GM20431 (cell line): ENCODE measurements around the gene UTS2R.

Experiments used
- in situ Hi-C: fragments of 300-500 bp; cut with MseI, MboI; formaldehyde crosslinking; loops from one replicate; pipeline ENCODE4 v1.15.0; 2020; ENCODE audit warnings: low sequenced_read_pairs; ENCODE audit not compliant: unreplicated experiment

UTS2R gene

DNA sequence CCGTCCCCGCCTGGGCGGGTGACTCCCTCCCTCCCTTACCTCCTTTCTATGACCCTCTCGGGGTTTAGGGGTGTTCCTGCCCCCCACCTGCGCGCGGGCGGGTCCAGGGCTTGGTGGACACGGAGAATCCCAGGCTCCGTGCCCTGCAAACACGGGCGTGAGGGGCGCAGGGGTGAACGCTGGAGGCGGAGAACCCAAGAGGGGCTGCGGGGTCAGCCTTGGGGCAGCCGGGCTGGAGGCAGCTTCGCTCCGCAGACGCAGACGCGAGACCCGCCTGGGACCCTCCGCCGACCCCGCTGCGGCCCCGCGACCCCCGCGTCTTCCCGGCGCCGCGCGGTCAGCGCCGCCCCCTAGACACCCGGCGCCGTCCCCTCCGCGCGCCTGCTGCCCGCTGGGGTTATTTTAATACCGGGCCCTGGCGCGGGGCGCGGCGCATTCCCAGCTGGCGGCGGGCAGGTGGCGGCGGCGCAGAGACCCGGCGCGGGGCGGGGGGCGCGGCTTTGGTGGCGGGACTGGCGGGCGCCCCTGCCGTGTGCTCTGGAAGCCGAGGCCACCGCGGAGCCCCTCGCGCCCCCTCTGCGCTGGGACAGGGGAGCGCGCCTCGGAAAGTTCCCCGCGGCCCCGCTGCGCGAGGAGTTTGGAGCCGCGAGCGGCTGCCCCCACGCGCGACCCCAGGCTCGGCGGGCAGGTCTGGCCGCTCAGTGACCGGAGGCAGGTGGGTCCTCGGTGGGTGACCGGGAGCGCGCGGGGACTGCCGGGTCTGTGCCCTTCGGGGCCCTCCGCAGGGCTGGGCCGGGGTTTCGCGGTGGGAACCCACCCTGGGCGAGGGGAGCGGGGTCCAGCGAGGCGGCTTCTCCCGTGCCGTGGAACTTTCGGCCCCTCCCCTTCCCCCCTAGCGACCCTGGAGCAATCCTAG is at the start of gene UTS2R:
TSS of gene UTS2R (plus strand) at position 433 of the 916 bp plus-strand sequence. CDS start 2,560 bp downstream, outside the sequence.
- in situ Hi-C loops = no loop called here

DNA sequence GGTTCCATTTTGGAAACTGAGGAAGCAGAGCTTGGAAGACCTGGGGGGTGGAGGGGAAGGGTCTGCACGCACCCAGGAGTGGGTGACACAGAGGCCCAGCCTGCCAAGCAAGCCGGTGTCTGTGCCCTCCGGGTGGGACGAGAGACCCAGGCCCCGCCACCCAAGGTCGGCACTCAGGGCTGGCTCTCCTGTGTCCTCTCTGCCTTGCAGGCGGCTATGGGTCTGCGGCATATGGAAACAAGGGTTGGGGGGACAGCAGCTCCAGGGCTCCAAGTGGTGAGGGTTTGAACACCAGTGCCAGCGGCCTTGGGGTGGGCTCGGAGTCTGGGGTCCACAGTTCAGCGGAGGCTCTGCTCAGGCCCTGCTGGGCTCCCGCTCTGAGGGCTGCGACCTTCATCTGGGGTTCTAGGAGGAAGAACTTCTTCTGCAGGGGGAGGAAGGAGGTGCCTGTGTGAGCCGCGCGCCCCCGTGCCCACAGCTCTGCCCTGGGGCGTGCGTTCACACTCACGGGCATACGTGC is 49.6 kb upstream of the UTS2R start:
- in situ Hi-C loops = no loop called here

DNA sequence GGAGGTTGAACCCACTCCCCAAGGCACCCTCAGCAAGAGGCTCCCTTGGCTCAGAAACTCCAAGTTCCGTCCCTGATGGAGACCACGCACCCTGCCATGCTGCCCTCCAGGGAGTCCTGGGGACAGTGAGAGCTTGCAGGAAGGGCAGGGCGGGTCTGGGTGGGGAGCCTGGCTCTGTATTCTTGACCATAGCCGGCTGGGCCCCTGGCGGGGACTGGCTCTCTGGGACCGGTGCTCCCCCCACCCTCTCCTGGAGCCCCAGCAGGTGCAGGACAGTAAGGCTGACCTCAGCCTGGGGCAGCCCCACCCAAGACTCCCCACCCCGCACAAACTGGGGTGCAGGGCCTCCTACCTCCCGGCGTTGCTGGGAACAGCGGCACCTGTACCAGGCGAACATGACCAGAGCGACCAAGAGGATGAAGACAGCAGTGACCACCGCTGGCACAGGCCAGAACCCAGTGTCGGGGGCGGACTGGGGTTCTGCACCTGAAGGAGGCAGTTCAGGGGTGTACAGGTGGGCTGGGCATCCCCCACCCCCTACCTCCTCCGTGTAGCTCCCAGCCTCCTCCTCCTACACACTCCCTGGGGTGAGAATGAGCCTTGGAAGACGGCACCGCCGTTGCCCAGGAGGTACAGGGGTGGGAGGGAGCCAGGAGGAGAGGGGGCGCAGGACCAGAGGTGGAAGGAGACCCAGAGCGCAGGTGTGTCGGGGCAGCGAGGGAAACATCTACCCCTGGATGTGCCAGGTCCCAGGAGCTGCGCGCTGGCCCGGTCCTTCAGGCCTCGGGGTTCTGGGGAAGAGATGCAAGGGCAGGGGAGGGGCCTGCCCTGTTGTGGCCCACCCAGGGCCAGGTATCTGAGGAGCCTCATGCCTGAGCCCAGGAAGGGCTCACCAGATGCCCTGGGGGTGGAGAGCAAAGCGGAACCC is 48.8 kb upstream of the UTS2R start:
- in situ Hi-C loops = no loop called here

DNA sequence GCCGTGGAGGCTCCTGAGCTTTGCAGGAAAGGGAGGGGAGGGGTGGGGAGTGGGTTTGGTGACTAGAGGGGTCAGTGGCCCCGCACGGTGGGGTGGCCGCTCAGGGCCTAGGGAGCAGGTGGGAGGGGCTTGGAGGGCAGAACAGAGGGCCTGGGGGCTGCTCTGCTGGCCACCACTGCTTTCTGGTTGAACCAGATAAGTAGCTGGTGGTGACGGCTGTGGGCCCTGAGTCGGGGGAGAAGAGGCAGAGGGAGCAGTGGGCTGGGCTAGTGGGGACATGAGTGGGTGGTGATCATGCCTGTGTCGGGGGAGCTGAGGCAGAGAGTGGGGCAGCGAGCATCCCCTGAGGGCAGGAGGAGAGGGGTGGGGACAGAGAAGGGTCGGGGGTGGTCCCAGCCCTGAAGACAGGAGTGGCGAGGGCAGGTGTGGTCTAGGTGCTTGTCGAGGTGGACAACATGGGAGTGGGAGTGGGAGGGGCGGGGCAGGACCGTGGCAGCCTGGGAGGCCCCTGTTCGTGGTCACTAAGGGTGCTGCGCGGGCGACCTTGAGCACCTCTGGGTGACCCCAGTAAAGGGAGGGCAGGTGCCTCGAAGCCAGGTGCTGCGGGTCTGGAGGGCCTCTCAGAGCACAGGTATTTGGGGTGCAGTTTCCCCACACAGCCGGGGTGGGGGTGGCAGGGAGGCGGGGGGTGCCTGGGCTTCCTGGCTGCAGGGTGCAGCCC is 47.9 kb upstream of the UTS2R start:
- in situ Hi-C loops = no loop called here

DNA sequence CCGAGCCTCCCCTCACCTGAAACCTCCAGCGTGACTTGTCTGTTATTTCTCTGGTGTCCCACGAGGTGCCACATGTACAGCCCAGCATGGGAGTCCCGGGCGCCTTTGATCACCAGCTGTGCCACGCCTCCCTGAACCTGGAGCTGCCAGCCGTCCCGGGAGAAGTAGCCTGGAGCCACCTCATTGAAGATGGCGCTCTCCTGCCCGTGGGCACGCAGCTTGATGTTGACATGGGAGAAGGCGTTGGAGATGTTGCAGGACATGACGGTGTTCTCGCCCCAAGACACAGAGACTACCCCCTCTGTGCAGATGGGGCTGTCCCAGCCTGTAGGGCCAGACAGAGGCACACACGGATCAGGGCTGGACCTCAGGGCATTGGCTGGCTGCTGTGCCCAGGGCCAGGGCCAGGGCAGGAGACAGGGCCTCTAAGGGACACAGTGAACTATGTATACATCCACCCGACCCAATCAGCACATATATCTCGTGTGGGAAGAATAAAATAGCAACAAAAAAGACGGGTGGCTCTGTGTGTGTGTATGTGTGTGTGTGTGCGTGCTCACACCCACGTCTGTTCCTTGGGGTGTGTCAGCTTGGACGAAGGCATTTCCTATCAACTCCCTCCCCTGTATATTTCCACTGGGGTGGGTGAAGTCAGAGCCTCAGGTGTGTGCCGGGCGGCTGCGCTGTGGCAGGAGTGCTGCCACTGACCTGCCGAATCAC is 46.8 kb upstream of the UTS2R start:
- in situ Hi-C loops = no loop called here

DNA sequence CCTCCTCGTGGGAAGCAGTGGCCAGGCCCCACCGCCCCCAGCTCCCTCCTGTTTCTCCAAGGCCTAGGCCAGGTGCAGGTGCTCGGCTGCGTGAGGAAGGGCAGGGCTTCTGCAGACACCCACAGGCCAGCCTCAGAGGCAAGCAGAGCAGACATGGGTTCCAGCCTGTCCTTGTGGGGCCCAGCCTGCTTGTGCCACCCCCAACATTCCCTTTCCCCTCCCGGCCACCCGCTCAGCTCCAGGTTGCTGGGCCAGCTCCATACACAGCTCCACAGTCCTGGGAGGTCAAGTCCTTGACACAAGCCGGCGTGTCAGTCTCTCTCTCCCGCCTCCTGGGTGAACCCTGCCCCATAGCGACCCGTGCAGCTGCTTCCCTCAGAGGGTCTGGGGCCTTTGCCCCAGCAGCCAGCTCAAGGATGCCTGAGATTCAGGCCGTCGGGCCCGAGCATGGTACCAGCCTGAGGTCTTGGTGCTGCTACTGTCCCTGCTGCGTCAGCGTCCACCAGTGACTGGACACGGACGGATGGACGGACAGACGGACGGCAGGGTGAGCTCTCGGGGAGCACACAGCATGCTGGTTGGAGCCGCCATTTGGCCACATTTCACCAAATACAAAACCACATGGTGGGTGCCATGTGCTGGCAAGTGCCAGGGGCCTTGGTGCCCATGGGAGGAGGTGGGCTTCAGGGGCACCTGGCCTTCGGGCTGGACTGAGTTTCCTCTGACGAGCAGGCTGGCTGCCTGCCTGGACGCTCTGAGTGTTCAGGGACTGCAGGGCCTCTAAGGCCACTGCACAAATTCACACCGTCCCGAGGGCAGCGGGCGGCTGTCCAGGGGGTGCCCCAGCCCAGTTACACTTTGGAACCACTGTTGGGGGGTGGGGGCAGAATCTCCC is 46.0 kb upstream of the UTS2R start:
- in situ Hi-C loops = no loop called here

DNA sequence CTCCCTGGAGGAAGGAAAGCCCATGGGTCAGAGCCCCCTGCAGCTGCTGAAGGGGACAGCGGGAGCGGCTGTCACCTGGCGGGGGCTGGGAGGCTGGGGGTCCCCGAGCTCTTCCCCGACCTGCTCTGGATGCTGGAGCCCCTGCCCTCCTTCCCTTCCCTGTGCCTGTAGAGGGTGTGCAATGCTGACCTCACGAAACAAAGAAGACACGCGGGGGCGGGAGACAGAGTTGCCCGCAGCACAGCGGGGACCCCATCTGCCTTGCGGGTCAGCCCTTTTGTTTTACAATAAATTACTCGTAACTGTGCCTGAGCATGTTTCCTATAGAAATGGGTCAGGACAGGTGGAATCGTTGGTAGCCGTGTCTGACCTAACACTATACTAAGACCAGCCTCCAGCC is 44.3 kb upstream of the UTS2R start:
- in situ Hi-C loops = no loop called here

DNA sequence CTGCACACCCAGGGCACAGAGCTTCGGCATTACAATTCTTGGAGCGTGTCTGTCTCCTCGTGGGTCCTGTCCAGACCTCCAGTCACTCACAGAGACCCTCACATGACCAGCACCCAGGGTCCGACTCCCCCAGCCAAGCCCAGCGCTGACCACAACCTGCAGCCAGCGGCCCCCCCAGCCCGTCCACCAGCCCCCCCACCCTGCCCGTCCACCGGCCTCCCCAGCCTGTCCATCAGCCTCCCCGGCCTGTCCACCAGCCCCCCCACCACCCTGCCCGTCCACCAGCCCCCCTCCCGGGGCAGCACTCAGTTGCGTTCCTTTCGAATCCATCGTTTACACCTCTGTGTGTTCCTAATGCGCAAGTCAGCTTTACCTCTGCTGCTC is 43.8 kb upstream of the UTS2R start:
- in situ Hi-C loops = no loop called here

DNA sequence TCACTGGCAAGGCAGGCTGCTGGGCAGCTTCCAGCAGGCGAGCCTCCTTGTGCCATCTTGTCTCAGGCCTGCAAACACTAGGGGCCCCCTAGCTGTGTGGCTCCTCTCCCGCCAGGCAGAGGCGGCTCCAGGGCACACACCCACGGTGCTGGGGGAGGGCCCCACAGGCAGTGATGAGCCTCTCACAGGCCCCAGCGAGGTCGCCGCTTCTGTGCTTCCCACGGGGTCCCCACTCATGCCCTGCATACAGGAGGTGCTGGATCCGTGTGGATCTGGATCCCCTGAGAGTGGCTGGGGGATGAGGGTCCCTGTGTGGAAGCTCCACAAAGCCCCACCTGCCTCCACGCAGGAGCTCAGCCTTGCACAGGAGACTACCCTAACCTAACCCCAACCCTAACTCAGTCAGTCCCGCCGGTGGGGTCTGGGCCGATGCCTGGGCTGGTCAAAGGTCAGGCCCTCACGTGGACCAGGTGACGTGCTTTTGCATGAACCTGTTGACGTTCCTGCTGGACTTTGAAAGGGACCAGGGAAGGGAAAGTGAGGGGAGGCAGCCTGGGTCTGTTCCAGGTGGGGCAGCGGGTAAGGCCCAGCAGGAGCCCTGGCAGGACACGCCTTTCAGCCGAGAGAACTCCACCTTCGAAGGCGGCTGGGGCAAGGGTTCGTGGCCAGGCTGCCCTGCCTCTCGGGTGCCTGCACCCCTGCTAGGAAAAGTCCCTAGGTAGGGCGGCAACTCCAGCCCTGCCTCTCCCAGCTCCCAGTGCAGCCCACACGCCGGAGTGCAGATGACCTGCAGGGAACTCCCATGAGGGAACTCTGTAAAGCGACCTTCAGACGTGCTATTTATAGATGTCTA is 43.2 kb upstream of the UTS2R start:
- in situ Hi-C loops = no loop called here

DNA sequence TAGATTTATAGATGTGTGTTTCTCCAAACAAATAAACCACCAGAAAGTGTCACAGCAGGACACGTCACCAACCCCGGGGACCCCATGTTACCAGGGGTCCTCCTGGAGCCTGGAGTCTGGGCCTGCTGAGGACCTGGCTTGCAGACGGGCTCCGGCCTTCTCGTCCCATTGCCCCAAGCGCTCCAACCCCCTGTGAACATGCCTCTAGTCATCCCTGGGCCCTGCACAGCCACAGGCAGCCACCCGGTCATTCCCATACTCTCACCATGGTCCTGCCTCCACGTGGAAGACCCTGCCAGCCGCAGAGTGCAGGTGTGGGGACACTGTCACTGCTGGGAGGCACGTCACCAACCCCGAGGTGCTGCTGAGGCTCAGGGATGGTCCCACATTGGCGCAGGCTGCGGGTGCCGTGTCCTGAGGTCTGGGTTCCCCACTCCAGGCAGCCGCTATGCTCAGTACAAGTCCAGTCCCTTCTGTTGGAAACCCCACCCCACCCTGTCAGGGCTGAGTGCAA is 42.5 kb upstream of the UTS2R start:
- in situ Hi-C loops = no loop called here

DNA sequence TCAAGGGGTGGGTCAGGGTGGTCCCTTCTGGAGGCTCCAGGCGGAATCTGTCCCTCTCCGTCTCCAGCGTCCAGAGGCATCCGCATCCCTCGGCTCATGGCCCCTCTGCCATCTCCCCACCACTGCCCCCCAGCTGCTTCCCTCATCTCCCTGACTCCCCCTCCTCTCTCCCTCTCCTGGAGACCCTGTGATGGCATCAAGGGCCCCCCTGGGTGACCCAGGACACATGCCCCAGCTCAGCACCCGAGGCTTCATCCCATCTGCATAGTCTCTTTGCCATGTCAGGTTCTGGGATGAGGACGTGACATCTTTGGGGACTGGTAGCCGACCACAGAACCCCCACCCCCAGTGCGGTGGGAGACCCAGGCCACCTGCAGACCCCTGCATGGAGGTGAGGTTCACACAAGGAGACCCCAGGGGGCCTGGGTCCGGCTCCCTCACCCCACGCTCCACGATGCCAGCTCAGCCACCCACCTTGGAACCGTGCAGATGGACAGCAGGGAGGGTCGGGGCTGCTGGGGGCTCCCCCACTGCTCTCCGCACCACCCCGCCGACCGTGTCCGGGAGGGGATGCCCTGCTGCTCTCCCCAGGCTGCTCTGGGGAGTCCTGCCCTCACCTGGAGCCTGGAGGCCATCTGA is 41.8 kb upstream of the UTS2R start:
- in situ Hi-C loops = no loop called here

DNA sequence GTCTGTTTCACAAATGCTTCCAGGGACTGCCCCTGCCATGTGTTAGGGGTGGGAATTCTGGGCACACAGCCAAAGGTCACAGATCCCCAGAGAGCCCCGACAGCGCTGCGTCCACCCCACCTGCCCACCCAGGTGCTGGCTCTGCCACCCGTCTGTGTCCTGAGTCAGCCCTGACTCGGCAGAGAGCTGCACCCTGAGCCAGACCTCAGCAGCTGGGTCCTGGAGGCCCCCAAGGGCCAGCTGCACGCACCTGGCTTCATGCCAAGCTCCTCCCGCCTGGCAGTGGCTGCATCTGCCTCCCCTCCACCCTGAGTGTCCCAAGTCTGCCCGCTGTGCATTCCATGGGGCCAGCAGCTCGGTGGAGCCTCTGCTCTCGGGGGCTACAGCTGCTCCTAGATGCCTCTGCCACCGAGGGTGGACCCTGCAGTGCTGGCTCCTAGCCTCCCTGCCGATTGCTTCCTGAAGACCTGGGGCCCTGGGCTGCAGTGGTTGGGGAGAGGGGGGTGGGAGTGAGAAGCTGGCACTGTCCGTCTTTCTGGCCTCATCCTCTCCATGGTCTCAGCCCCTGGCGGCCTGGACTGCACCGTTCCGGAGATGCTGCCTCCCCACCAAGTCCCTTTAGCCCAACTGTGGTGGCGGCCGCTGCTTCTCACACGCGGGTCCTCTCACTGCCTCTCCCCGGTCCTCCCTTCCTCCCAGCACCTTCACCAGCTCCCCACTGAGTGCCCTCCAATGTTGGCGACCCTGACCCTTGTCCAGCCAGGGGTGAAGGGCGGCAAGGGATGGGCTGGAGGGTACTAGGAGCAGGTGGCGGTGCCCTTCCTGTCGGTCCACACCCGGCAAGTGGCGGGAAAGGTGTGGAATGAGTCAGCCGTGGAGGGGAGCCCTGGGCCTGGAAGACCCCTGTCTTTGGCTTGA is 41.0 kb upstream of the UTS2R start:
- in situ Hi-C loops = no loop called here

DNA sequence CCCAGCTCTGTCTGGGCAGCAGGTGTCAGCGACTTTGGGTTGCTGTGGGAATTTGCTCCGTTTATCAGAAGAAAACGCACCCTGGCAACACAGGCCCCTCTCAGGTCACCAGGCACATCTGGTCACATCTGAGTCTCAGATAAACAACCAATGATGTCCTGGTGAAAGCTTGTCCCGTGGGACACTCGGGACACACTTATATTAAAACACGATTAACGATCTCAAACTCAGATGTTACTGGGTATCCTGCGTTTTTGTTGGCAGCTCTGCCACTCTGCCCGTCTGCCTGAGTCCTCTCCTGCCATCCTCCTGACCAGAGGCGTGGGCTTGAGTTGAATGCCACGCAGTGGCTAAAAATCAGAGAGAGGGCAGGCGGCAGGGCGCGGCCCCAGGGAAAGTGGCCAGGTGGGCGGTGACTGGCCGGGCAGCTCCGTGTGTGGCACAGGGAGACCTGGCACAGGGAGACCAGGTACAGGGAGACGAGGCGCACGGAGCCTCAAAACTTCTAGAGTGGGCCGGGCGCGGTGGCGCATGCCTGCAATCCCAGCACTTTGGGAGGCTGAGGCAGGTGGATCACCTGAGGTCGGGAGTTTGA is 40.1 kb upstream of the UTS2R start:
- in situ Hi-C loops = no loop called here

DNA sequence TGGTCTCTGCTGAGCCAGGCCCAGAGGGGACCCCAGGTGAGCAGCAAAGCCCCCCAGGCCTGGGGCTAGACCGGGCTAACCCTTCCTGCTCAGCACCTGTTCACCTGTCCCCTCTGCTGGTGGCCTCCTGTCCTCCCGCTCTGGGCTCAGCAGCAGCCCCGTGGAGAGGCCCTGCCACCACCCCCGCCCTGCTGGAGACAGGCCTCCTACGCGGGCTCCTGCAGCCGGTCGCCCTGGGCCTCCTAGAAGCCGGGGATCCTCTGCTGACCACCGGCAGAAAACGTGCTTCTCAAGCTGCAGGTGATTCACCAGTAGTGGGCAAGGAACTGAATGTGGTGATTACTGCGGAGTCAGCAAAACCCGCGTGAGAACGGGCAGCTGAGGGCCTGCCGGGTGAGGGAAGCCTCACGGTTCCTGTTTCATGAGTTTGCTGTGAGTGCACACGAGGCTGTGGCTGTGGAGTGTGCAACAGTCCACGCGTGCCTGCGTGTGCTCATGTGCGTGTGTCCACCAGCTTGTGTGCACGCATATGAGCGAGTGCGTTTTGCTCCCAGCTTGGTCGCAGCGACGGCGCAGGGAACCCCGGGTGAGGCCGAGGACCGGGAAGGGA is 38.8 kb upstream of the UTS2R start:
- in situ Hi-C loops = no loop called here
